Stomach (tissue), 19 donors: Measurements from ENCODE around the gene ZNF737. TPM values are rescaled to one million over a fixed set of nuclear protein-coding genes. Genes with fewer than 3 reads are reported as not detected.
"Not testable (repeated sequence)": the region's sequence is repeated elsewhere in the genome, so short reads cannot be mapped to it uniquely, and the experiment has no call there.

Experiments used
- DNase-seq, 2 donors: peaks; one replicate each; pipeline versions ENCODE4 v3.0.0 to v3.0.0-alpha.2; 2013 to 2019
- H3K27ac ChIP-seq, 5 donors: fragments of 200-600 bp in 4 of 5; sonication (generic) in 4 of 5; one replicate each; pipeline ENCODE4 v1.5.1; 2013 to 2019; ENCODE audit warnings: mild to moderate bottlenecking in 1 of 5, moderate library complexity in 1 of 5
- H3K27me3 ChIP-seq, 3 donors: fragments of 200-600 bp; sonication (generic); one replicate each; pipeline ENCODE4 v1.5.1; 2017 to 2019; ENCODE audit warnings: mixed run types in 1 of 3
- H3K36me3 ChIP-seq, 4 donors: fragments of 200-600 bp; sonication (generic); 1 replicate in 3 of 4; 2 replicates in 1 of 4; pipeline ENCODE4 v1.5.1; 2016 to 2019
- H3K4me1 ChIP-seq, 4 donors: fragments of 200-600 bp; sonication (generic); one replicate each; pipeline ENCODE4 v1.5.1; 2016 to 2019
- H3K4me3 ChIP-seq, 4 donors: fragments of 200-600 bp; sonication (generic) in 3 of 4; one replicate each; pipeline ENCODE4 v1.5.1; 2016 to 2019; ENCODE audit warnings: mild to moderate bottlenecking in 1 of 4
- H3K9me3 ChIP-seq, 4 donors: fragments of 200-600 bp; sonication (generic); one replicate each; pipeline ENCODE4 v1.5.1; 2016 to 2019
- EP300 ChIP-seq: sonication (generic); formaldehyde crosslinking; IDR thresholded peaks from one replicate; pipeline ENCODE4 v1.6.1; 2017; ENCODE audit warnings: antibody characterized with exemption
- POLR2A ChIP-seq, 4 donors: fragments of 450-650 bp; IDR thresholded peaks; one replicate each; pipeline ENCODE4 v1.6.1; 2016; ENCODE audit warnings: antibody characterized with exemption in 4 of 4, control low read depth in 2 of 4, mild to moderate bottlenecking in 1 of 4, moderate library complexity in 1 of 4
- POLR2AphosphoS5 ChIP-seq, 3 donors: sonication (generic); formaldehyde crosslinking; IDR thresholded peaks; one replicate each; pipeline ENCODE4 v1.6.1; 2016; ENCODE audit warnings: antibody characterized with exemption in 3 of 3
- WGBS, 5 donors: extraction: QIAGEN DNeasy Blood & Tissue Kit in 3 of 5; methylation state at CpG; one replicate each; pipeline versions ENCODE4 v1.1.5 to v1.1.7; 2013 to 2018; 5-methylcytosine and 5-hydroxymethylcytosine counted together
- intact Hi-C: fragments of 100-400 bp; cut with DNase I; formaldehyde crosslinking; loops from one replicate; pipeline ENCODE4 v1.15.1; 2023; ENCODE audit warnings: low total_unique reads
- long read RNA-seq, 10 donors: transcript quantifications; one replicate each; lab custom pipeline, GENCODE V29; 2026
- polyA plus RNA-seq, 3 donors: library from polyadenylated mRNA; stranded (reverse); fragments of 200-250 nt; gene quantifications; one replicate each; pipeline ENCODE4 v1.2.3, GENCODE V29; 2013
- total RNA-seq, 5 donors: library from RNA; depleted of rRNA; stranded (reverse); fragments of >200 nt; gene quantifications; one replicate each; pipeline versions ENCODE4 v1.1.0 to v1.2.3, GENCODE V29; 2014 to 2016
- TF ChIP-seq, protein P1 (sequence below), 7 experiments: fragments of 450-650 bp in 4 of 7; fragments of 200-600 bp in 3 of 7; sonication (generic) in 3 of 7; IDR thresholded peaks; one replicate each; pipeline ENCODE4 v1.5.1; 2016 to 2019; ENCODE audit warnings: antibody characterized with exemption in 7 of 7, control low read depth in 2 of 7, mild to moderate bottlenecking in 1 of 7
- donor health status: healthy with polysubstance abuse.
- donor health status: Bipolar disorder and iron deficiency.
- donor health status: healthy.

ZNF737 gene
- total RNA-seq (10 to 100 TPM; 15.2 to 87.8 (median 32.5) TPM), polyA plus RNA-seq (1 to 10 TPM; 2.4 to 6.3 (median 3.5) TPM)
- long read RNA-seq, donor 1 = 0 reads
- long read RNA-seq, donor 2, partial matches to known transcripts = 0 of 2 reads
- long read RNA-seq, donor 2, other reads (novel, unspliced or antisense) = 0 of 2 reads
- long read RNA-seq, donor 3, partial matches to known transcripts = 0 of 1 reads
- long read RNA-seq, donor 3, other reads (novel, unspliced or antisense) = 0 of 1 reads
- long read RNA-seq, donor 4 = 0 reads
- long read RNA-seq, donor 5, partial matches to known transcripts = 0 of 1 reads
- long read RNA-seq, donor 5, other reads (novel, unspliced or antisense) = 0 of 1 reads
- long read RNA-seq, donor 6, partial matches to known transcripts = 0 of 5 reads
- long read RNA-seq, donor 6, other reads (novel, unspliced or antisense) = 0 of 5 reads
- long read RNA-seq, donor 7, partial matches to known transcripts = 0 of 2 reads
- long read RNA-seq, donor 7, other reads (novel, unspliced or antisense) = 0 of 2 reads
- long read RNA-seq, donor 8, partial matches to known transcripts = 0 of 2 reads
- long read RNA-seq, donor 8, other reads (novel, unspliced or antisense) = 0 of 2 reads
- long read RNA-seq, donor 9, partial matches to known transcripts = 0 of 2 reads
- long read RNA-seq, donor 9, other reads (novel, unspliced or antisense) = 0 of 2 reads
- long read RNA-seq, donor 10 = 0 reads

DNA sequence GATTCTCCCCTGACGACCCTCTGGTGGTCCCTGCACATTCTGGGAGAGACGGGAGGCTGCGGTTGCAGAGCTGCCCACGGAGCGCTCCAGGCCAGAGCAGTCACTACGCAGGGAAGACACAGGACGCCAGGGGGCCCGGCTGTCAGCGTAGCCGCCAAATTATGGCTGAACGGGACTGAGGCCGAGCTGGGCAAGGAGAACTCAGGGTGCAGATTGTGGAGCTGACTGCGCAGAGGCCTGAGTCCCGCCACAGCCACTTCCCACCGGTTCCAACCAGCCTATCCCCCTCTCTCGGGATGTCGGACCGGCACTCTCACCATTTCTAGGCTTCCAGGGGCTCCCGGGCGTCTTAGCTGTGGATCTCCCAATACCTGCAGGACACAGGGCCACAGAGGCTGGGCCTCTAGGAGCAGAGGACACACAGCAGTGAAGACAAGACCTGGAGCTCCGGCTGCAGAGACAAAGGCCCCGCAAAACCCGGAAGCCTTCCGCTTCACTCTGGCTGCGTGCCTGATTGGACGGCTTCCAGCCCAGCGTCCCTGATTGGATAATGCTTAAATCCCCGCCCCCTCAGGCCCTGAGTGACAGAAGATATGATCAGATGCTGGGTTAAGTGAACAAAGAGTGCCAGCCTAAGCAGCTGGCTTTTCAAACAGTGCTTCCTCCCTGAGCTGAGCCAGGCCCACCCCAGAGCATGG is at the start of gene ZNF737:
TSS of gene ZNF737 (minus strand) at position 461 of the 698 bp plus-strand sequence. CDS start at position 320, 141 bp downstream.
- Histone ChIP-seq H3K4me1 (peaks cover 0 to 49% (median 12%) of the 10 kb centered on the region in 4 donors), H3K27me3 (no peaks in the 10 kb centered on the region), H3K36me3 (peaks cover 0 to 34% (median 18%) of the 10 kb centered on the region in 4 donors), H3K27ac (peak within 1 kb of the TSS; percentile 83 to 98 (median 89)), H3K4me3 (peak within 1 kb of the TSS; percentile 65 to 77 (median 72)), H3K9me3 (peaks cover 0 to 47% (median 13%) of the 10 kb centered on the region in 4 donors)
- DNase-seq = peak; percentile 98
- intact Hi-C loops = loop anchor here (10.0 kb wide), 1 partner anchor 209 kb away; the partner anchor contains the start of gene ZNF66
- TF ChIP-seq, protein P1, sequence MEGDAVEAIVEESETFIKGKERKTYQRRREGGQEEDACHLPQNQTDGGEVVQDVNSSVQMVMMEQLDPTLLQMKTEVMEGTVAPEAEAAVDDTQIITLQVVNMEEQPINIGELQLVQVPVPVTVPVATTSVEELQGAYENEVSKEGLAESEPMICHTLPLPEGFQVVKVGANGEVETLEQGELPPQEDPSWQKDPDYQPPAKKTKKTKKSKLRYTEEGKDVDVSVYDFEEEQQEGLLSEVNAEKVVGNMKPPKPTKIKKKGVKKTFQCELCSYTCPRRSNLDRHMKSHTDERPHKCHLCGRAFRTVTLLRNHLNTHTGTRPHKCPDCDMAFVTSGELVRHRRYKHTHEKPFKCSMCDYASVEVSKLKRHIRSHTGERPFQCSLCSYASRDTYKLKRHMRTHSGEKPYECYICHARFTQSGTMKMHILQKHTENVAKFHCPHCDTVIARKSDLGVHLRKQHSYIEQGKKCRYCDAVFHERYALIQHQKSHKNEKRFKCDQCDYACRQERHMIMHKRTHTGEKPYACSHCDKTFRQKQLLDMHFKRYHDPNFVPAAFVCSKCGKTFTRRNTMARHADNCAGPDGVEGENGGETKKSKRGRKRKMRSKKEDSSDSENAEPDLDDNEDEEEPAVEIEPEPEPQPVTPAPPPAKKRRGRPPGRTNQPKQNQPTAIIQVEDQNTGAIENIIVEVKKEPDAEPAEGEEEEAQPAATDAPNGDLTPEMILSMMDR (IDR thresholded peaks at IDR 0.05) = peak in 4 of 7 experiments; percentile 12 to 31 (median 16)
- TF ChIP-seq POLR2AphosphoS5 (IDR thresholded peaks at IDR 0.05) = peak; percentile 59 to 76 (median 69)
- no peak for TF ChIP-seq POLR2A (IDR thresholded peaks at IDR 0.05)
- WGBS, 5 donors = 0 to 1% (median 0%) methylated on average over 10 to 28 of the region's 28 CpGs

DNA sequence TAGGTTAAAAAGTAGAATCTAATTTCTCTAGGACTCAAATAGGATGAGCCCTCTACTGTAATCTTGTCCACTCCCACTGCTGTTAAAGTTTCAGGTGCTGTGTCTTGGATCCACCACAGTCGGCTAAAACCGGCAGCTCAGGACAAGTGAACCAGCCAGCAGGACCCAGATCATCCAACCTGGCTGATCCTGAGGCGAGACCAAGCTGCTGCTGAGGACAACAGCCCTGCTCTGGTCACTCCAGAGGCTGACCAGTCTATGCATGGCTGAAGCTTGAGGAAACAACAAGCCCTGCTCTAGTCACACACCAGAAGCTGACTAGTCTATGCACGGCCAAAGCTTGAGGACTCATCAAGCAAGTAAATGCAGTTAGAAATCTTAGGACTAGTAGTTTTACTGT is 49.4 kb upstream of the ZNF737 start:
- peaks cover 1 to 96% (median 40%) of the 10 kb centered on the region in 4 donors for H3K9me3 ChIP-seq
- H3K4me1 ChIP-seq, H3K36me3 ChIP-seq, H3K27me3 ChIP-seq, H3K27ac ChIP-seq, intact Hi-C loops, DNase-seq, H3K4me3 ChIP-seq: not testable (repeated sequence)
- WGBS, 5 donors = 80 to 97% (median 86%) methylated on average over 4 of the region's 4 CpGs

DNA sequence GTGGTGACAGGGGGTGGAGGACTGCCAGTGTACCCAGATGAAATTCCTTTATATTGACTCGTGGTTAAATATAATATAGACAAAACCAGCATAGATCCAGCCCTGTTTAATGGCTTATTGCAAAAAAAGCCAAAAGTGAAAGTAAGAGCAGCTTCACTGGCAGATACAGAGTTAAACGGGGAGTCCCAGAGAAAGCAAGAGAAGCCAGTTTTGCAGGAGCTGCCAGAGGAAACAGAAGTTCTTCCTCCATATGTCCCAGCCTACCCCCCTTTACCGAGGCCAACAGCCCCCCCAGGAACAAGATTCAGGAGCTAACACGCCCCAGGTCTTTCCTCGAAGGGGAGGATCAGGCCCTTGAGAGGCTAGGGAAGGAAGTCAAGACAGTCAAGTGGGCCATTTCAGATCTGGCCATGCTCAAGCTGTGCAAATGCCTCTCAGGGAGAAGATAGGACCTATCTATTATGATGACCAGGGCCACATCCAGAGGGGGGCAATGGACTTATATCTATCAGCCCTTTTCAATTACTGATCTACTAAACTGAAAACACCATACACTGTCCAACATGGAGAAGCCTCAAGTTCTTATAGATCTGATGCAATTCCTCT is 47.2 kb upstream of the ZNF737 start:
- Histone ChIP-seq H3K27me3 (no peaks in the 10 kb centered on the region), H3K9me3 (peaks cover 0 to 99% (median 43%) of the 10 kb centered on the region in 4 donors), H3K4me1 (peaks cover 0 to 4% (median 0%) of the 10 kb centered on the region in 4 donors), H3K27ac (peak overlapping the region in 1 of 5 donors; percentile 34), H3K4me3 (peak overlapping the region in 2 of 4 donors; percentile 19 to 24), H3K36me3 (no peaks in the 10 kb centered on the region)
- intact Hi-C loops = no loop called here
- TF ChIP-seq POLR2AphosphoS5 (IDR thresholded peaks at IDR 0.05) (no peak), POLR2A (IDR thresholded peaks at IDR 0.05) (no peak)
- DNase-seq = peak in 1 of 2 donors; percentile 13
- WGBS, 5 donors = 34 to 61% (median 54%) methylated on average over 5 of the region's 5 CpGs

DNA sequence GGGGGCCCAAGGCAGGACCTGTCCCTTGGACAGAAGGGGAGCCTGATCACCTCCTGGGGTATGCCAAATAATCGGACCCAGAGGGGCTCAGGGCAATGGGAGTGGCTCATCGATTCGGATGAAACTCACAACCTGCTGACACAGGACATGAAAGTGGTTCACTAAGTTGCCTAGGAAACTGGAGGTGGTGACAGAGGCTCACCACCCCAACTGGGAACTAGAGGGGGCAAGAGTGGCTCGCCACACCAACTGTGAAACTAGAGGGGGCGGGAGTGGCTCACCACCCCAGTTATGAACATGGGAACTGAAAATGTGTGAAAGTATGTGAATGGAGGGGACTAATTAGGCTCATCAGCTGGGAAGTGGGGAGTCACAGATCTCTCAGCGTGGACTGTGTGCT is 46.3 kb upstream of the ZNF737 start:
- TF ChIP-seq, protein P1 (IDR thresholded peaks at IDR 0.05) = no peak
- TF ChIP-seq POLR2AphosphoS5 (IDR thresholded peaks at IDR 0.05) (no peak), EP300 (no peak), POLR2A (IDR thresholded peaks at IDR 0.05) (no peak)
- peak in 1 of 2 donors; percentile 12 for DNase-seq
- Histone ChIP-seq H3K27ac (no peak overlapping the region), H3K4me3 (no peak overlapping the region), H3K36me3 (no peaks in the 10 kb centered on the region), H3K4me1 (peaks cover 0 to 4% (median 0%) of the 10 kb centered on the region in 4 donors), H3K27me3 (no peaks in the 10 kb centered on the region), H3K9me3 (peaks cover 0 to 99% (median 43%) of the 10 kb centered on the region in 4 donors)
- intact Hi-C loops = no loop called here
- WGBS, 5 donors = 76 to 89% (median 86%) methylated on average over 6 of the region's 6 CpGs
